ENCODE data around the gene ADARB2.

Gene ADARB2

DNA sequence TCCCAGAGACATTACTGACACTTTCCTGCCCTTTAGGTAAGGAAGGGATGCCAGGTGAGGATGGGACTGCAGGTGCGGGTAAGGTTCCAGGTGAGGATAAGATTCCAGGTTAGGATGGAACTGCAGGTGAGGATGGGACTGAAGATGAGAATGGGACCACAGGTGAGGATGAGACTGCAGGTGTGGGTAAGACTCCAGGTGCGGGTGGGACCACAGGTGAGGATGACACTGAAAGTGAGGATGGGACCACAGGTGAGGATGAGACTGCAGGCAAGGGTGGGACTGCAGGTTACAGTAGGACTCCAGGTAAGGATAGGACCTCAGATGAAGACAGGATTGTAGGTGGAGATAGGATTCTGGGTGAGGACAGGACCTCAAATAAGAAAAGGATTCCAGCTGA is 358.9 kb downstream of the ADARB2 start:
- no peak for DNase-seq (ENCODE audit: low read depth in 2 of 2, low spot score in 1 of 2)

DNA sequence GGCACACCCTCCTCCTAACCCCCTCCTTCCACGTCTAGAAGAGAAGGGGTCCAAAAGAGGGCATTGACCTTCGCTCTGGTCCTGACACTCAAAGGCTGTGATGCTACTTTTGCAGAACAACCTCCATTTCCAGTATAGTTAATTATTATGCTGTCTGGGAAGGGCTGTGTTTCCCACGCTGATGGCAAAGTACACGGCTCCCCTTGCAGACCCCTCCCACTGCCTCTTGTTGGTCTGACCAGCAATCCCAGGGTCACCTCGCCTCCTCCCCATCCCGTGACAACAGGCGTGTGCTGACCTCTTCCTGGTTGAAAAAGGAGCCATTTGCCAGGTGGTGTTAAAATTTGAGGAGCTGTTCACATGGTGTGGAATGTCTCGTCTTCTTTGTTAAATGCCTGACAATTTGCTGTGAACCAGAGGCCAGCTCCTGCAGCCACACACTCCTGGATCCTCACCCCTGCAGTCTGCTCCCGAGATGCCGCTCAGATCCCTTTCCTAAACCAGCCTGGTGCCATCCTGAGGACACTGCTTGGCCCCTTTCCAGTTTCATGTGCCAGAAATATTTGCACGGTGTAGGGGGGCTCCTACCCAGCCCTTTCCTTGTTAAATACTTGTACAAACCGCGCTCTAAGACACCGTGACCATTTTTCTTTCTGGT is 359.5 kb downstream of the ADARB2 start:
- no peak for DNase-seq (ENCODE audit: low read depth in 2 of 2, low spot score in 1 of 2)

DNA sequence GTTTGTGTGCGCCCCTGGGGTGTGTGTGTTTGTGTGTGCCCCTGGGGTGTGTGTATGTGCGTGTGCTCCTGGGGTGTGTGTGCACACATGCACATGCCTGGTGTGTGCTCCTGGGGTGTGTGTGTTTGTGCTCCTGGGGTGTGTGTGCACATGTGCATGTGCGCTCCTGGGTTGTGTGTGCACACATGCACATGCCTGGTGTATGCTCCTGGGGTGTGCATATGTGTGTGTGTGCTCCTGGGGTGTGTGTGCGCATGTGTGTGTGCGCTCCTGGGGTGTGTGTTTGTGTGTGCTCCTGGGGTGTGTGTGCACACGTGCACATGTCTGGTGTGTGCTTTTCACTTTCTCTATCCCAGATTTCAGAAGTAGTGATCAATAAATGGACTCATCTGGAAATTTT is 360.1 kb downstream of the ADARB2 start:
- no peak for DNase-seq (ENCODE audit: low read depth in 2 of 2, low spot score in 1 of 2)

DNA sequence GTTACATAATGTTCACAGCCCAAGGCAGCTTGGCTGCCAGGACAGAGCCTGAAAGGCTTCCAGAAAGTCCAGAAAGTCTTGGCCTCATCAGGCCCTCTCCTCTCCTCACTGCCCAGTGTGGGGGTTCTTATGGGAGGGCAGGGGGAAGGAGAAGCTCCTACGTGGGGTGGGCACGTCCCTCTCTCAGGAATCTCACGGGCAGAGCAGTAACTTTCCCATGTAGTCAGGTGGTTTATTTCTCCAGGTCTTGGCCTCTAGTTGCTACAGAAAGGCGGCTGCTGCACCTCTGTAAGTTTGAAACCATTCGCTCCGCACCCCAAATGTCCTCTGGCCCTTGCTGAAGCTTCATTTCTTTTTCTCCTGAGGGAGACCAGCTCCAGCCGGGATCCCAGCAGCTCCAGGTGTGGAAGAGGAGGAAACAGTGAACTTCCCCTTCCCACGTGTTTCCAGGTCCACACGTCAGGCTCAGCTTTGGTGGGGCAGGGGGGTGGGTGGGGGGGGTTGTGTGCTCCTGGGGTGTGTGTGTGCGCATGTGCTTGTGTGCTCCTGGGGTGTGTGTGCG is 360.9 kb downstream of the ADARB2 start:
- no peak for DNase-seq (ENCODE audit: low read depth in 2 of 2, low spot score in 1 of 2)

DNA sequence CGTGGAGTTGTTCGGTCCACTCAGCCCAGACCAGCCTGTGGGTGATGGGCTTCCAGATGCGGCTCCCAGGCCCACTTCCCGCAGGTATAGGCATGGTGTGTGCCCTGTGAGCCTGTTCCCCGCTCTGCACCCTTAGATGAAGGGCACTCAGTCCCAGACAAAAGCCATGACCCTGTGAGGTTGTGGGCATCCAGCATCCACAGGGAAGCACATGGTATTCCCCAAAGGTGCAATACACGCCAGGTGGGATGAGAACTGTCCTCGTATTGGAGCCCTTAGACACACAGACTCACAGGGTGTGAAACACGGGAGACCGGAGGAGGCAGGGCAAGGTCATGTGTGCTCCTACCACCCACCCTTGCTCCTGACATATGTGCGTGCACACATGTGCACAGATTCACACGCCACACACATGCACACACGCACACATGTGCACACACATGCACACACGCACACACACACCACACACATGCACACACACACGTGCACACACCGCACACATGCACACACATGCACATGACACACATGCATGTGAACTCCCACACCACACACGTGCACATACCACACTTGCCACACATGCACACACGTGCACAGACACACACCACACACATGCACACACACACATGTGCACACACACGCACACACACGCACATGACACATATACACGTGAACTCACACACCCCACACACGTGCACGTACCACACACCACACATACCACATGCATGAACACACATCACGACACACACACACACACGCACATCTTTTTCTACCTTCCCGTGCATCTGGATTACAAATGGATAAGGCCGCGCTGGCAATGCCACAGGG is 361.8 kb downstream of the ADARB2 start:
- DNase-seq (ENCODE audit: low read depth in 2 of 2, low spot score in 1 of 2) = no peak

DNA sequence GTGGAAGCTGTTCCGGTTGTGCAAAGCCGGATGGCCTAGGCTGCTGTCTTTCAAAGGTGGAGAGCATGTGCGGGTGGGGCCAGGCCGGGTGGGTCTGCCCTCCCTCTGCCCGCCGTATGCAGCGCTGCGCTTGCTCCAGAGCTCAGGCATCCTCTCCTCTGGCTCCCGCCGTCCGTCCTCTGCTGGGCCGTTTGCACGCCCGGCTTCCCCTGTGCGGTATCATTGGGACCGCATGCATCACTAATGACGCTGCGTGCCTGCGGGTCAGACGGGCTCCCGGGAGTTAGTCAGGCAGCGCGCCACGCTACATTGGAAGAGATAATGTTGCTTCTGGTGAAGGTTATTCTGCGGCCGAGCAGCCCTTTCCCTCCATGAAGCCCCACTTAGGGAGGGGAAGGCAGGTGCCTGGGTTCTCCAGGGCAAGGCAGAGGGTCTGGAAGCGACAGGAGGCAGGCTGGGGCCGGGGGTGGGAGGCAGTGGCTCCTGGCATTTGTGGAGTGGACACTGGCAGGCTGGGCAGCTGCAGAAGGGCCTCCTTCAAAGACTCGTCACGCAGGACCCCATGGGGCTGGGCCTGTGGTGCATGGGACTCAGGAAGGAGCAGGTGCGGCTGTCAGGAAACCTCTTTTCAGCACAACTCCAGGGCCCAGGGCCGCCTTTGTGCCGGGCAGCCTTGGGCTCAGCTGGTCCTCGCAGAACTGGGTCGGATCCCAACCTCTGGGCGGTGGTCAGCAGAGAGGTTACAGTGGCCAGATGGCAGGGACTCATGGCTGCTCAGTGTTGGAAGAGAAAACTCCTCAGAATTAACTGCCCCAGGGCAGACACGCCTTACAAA is 362.6 kb downstream of the ADARB2 start:
- no peak for DNase-seq (ENCODE audit: low read depth in 2 of 2, low spot score in 1 of 2)

DNA sequence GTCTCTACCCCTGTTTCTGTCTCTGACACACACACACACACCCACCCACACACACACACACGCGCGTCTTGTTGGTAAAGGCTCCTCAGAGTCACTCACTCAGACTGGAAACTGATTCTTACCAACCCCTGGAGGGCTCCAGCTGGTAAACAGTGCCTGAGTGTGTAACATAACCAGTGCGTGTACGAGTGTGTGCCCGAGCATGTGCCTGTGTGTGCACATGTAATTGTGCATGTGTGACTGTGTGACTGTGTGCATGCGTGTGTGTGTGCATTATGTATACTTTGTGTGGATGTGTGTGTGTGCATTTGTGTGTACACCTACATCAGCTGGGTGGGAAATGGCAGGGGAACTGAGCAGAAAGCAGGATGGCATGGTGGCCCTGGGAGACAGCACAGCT is 364.0 kb downstream of the ADARB2 start:
- DNase-seq (ENCODE audit: low read depth in 2 of 2, low spot score in 1 of 2) = no peak

DNA sequence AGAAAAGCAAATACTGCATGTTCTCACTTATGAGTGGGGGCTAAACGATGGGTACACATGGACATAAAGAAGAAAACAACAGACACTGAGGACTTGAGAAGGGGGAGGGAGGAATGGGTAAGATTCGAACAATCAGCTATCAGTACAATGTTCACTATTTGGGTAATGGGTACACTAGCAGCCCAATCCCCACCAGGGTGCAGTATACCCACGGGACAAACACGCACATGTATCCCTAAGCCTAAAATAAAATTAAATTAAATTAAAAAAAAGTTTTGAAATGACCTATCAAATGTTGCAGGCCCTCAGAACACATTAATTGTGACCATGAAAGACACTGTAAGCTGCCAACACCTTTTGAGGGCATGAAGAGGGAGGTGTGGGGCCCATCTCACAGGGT is 365.1 kb downstream of the ADARB2 start:
- no peak for DNase-seq (ENCODE audit: low read depth in 2 of 2, low spot score in 1 of 2)

DNA sequence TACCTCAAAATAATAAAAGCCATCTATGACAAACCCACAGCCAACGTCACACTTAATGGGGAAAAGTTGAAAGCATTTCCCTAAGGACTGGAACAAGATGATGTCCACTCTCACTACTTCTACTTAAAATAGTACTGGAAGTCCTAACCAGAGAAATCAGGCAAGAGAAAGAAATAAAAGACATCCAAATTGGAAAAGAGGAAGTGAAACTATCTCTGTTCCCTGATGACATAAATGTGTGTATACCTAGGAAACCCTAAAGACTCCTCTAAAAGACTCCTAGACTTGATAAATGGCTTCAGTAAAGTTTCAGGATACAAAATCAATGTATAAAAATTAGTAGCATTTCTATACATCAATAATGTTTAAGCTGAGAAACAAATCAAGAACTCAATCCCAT is 367.0 kb downstream of the ADARB2 start:
- no peak for DNase-seq (ENCODE audit: low read depth in 2 of 2, low spot score in 1 of 2)

DNA sequence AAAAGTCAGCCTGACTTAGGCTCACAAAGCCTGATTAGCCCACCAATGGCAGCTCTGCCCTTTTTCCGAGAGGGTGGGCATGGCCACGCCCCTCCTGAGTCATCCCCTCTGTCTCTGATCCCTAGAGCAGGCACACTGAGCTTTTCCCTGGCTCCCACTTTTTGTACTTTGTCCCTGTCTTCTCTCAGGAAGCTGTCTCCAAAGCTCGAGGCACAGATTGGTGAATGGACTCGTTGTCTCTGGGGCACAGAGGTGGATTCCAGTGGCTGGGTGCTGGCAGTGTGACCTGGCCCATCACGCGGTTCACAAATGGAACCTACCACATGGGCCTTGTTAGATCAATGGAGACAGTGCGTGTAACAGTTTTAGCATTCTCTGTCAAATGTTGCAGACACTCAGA is 367.7 kb downstream of the ADARB2 start:
- DNase-seq (ENCODE audit: low read depth in 2 of 2, low spot score in 1 of 2) = no peak

DNA sequence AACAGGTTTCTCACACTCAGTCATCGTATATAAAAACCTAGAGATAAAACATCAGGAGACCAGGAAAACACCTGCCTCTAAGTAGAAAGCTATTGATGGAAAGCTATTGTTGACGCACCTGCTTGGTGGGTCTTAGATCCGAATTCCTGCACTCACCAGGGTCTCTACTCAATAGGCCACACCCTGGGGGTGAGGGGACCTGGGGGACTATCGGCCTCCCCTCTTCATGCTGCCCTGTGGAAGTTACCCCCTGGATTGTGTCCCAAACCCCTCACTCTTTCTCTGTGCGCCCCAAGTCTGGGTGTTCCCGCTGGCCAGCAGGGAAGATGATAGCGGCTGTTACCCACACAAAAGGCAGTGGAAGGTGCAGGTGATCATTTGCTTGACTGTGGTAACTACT is 368.1 kb downstream of the ADARB2 start:
- DNase-seq (ENCODE audit: low read depth in 2 of 2, low spot score in 1 of 2) = no peak

DNA sequence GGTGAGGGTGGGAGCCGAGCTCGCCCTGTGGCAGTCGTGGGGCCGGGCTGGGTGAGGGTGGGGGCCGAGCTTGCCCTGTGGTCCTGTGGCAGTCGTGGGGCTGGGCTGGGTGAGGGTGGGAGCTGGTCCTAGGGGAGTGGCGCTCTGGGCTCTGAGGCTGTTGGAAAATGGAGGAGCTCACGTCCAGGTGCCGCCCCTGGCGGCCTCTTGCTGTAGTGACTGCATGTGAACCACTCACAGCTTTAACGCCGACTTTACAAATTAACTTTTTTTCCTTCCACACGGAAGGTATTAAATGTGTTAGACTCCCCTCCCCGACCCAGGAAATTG is 368.5 kb downstream of the ADARB2 start:
- no peak for DNase-seq (ENCODE audit: low read depth in 2 of 2, low spot score in 1 of 2)

DNA sequence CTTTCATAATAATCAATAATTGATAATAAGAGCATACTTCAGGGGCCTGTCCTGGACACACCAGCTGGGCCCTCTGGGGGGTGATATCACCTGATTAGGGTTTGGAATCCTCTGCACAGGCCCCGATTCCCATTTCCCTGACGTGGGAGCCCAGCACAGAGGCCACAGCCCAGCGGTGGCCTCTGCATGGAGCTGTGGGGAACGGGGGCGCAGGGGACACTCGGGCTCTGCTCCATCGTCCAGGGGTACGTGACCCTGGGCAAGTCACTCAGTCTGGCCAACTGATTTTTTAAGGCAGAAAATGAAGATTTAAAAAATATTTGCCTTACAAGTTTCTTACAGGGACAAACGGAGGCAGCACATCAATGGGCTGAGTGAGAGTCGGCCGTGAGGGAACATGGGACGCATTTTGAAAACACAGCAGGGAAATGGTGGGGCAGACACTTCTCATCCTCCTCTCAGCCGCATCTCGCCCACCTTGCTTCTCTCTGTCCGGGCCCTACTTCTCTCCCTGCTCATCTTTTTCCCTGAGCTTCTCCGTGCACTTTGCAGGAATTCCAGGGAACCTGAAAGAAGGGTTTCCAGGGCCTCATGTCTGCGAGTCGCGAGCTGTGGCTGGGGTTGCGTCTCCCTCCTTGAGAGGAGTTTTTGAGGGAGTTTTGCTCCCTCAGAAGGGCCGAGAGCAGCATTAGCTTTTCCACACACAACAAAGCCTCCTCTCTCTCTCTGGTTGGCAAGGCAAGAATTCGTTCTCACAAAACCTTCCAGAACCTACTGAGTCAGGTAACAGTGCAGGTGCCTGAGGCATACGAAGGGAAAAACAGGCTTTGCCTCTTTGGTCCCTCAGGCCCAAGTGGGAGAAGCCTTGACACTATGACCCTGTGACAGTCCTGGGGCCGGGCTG is 369.1 kb downstream of the ADARB2 start:
- DNase-seq (ENCODE audit: low read depth in 2 of 2, low spot score in 1 of 2) = no peak

DNA sequence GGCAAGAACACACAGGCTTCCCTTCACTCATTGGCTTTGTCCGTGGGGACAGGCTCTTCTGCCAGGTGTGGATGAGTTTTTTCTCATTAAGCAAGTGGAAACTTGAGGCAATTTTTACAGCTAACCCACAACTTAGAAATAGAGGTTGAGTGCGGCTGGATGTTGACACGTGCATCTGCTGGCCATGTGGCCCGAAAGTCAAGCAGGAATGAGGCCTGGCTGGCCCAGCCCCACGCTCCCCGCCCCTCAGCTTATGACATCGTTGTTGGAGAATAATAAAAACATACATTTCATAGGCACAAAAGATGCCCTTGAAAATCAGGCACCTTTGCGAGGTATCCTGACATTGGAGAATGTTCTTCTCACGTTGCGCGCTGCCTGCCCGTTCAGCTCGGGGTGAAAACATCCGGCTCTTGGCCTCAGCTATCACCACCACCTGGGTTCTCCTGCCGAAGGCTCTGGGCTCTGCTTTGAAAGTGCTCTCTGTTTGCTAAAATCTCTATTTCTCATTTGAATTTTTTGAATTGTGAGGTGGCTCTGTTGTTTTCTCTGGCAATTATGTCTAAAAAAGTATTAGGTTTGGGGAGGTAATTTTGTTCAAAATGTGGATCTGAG is 370.4 kb downstream of the ADARB2 start:
- no peak for DNase-seq (ENCODE audit: low read depth in 2 of 2, low spot score in 1 of 2)

DNA sequence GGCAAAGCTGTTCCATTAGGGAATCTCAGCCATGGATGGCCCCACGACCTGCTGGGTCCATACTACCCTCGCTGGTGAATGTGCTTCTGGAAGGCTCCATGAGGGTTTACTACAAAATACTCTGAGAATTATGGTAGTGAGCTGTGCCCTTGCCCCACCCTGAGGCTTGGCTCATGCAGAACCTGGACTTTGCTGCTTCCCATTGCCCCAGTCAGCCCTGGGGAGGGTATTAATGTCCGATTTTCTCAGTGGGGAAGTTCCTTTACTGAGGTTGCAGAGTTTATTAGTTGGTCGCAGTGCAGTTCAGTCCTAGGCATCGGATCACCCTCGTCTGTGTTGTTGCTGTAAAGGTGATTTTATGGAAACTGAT is 371.0 kb downstream of the ADARB2 start:
- DNase-seq (ENCODE audit: low read depth in 2 of 2, low spot score in 1 of 2) = no peak

DNA sequence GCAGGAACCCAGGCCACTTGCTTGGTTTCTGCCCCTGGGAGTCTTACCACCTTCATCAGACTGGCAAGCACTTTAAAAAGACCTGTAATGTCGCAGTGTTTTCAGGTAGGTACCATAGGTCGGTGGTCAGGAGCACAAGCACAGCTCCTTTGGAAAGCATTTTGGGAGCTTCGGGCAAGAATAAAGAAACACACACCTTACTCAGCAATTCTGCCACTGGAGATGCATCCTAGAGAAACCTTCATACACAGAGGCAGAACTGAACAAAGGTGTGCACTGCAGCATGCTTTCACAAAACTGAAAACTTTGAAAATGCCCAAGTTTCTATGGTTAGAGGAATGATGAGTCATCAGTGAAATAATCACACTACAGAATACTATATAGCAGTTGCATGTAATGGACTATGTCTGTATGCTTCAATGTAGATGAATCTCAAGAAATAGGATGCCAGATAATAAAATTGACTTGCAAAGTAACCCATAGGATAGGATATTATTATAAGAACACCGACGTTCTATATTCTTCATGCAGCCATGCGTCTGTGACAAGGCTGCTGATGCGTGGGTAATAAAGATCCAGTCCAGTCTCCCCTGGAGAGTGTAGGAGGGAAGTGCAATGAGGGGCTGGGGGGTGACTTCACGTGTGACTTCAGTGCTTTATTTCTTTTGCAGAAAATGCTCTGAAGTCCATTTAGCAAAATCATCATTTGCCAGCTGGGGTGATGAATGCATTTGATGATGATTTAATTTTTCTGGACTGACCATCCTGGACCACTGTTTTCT is 371.6 kb downstream of the ADARB2 start:
- no peak for DNase-seq (ENCODE audit: low read depth in 2 of 2, low spot score in 1 of 2)

DNA sequence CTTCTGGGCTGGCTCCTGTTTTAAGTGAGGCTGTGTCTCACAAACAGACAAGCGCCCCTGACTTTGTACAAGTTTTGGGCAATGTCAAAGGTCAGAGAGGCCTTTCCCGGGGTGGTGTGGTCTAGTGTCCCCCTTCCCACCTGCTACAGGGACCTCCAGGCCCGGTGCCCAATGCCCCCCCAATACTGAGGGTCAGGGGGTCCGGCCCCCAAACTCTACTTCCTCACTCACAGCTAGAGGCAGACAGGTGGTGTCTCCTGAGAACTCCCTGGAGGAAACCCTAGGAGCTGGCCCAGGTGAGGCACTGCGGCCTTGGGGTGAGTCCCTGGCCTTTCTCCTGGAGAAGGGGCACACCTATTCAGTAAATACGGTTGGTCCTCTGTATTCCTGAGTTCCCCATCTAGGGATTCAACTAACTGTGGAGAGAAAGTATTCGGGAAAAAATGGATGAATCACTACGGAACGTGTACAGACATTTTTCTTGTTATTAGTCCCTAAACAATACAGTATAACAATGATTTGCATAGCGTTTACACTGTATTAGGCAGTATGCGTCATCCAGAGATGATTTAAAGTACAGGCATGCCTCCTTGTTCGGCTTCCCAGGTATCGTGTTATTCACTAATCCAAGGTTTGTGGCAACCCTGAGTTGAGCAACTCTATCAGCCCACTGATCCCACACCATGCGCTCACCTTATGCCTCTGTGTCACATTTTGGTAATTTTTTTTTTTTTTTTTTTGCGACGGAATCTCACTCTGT is 373.0 kb downstream of the ADARB2 start:
- no peak for DNase-seq (ENCODE audit: low read depth in 2 of 2, low spot score in 1 of 2)

DNA sequence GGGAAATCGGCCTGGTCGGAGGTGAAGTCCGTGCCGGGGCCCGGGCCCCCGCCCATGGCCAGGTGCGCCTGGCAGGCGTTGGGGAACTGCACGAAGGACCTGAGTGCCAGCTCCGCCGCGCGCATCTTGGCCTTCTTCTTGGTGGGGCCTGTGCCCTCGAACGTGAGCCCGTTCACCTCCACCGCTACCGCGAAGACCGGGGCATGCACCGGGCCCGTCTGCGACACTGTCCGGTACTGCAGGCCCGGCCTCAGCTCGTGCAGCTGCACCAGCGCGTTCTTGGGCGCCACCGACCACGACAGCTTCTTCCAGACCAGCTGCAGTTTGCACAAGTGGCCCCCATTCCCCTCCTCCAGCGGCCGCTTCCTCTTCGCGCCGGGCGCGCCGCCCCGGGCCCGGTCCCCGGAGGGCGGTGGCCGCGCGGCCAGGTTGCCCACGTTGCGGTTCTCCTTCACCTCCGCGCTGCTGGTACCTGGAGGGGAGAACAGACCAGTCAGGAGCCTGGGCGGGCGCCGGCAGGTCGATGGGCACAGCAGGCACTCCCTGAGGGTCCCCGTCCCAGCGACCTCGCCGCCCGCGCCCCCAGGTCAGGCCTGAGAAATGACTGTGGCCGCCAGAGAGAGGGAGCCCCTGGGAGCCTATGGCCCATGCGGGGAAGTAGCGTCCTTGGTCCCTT is 373.7 kb downstream of the ADARB2 start:
- no peak for DNase-seq (ENCODE audit: low read depth in 2 of 2, low spot score in 1 of 2)
